HCT116 (cell line): ENCODE results near the gene TXNDC11. TPM values are rescaled to one million over a fixed set of nuclear protein-coding genes. Genes with fewer than 3 reads are reported as not detected.

Experiments
- ATAC-seq: fragments of 200-7000 bp; cut with Tn5 transposase; 2 replicates; pipeline ENCODE4 v1.9.1; 2020; ENCODE audit warnings: mild to moderate bottlenecking, moderate library complexity
- BruUV-seq: library from RNA; stranded (reverse); fragments of 400-500 nt; replicated peaks from 2 replicates; lab custom pipeline; 2021; lab: Mats Ljungman, UMichigan
- CTCF ChIA-PET: fragments of 300-600 bp; sonication (Branson Sonifier 250); formaldehyde crosslinking; loops from one replicate; lab custom pipeline; 2021; ENCODE audit warnings: antibody characterized with exemption; lab: Charles Lee
- POLR2A ChIA-PET: fragments of 300-600, 350-600 bp; sonication (Branson Sonifier 250); formaldehyde crosslinking; loops from one replicate; lab custom pipeline; 2021; ENCODE audit warnings: antibody characterized with exemption; lab: Charles Lee
- RAD21 ChIA-PET, 2 experiments: fragments of 300-600 bp; sonication (Branson Sonifier 250); formaldehyde crosslinking; loops; one replicate each; lab custom pipeline; 2023; ENCODE audit warnings: low total read pairs in 2 of 2; ENCODE audit not compliant: uncharacterized antibody in 2 of 2, unreplicated experiment in 2 of 2, low non-redundant PET in 1 of 2; lab: Charles Lee
- DNase-seq: peaks from one replicate; pipeline ENCODE4 v3.0.0-alpha.2; 2010; ENCODE audit warnings: low read depth, low spot score
- H2AFZ ChIP-seq: fragments of 200-600 bp; shearing (Covaris generic), sonication (generic); 2 replicates; pipeline ENCODE4 v1.6.1; 2017; ENCODE audit warnings: low read depth, mixed run types, mixed read lengths, antibody characterized with exemption, low read length; ENCODE audit not compliant: poor library complexity, severe bottlenecking
- H3K27ac ChIP-seq: 2 replicates; pipeline ENCODE4 v1.5.1; 2012; ENCODE audit warnings: low read depth, low read length
- H3K27me3 ChIP-seq: fragments of 200-600 bp; sonication (generic); 2 replicates; pipeline ENCODE4 v1.6.1; 2016; ENCODE audit warnings: mixed run types, low read length, mixed read lengths; ENCODE audit not compliant: insufficient read depth
- H3K36me3 ChIP-seq, 2 experiments: fragments of 200-500 bp in 1 of 2; fragments of 200-600 bp in 1 of 2; sonication (Bioruptor generic) in 1 of 2; sonication (generic) in 1 of 2; 2 replicates each; pipeline versions ENCODE4 v1.5.1 to v1.6.1; 2014 to 2016; ENCODE audit warnings: low read length in 2 of 2, inconsistent platforms in 1 of 2, mixed read lengths in 1 of 2, mixed run types in 1 of 2; ENCODE audit not compliant: insufficient read depth in 2 of 2, control insufficient read depth in 1 of 2
- H3K4me1 ChIP-seq, 2 experiments: fragments of 200-600 bp in 1 of 2; sonication (generic) in 1 of 2; 2 replicates each; pipeline versions ENCODE4 v1.5.1 to v1.6.1; 2012 to 2017; ENCODE audit warnings: low read length in 2 of 2, inconsistent platforms in 1 of 2, mild to moderate bottlenecking in 1 of 2, mixed read lengths in 1 of 2, mixed run types in 1 of 2, moderate library complexity in 1 of 2; ENCODE audit not compliant: insufficient read depth in 2 of 2, control insufficient read depth in 1 of 2
- H3K4me2 ChIP-seq: fragments of 200-600 bp; sonication (generic); 2 replicates; pipeline ENCODE4 v1.6.1; 2017; ENCODE audit warnings: mixed run types, low read length, mixed read lengths
- H3K4me3 ChIP-seq, 2 experiments: fragments of 200-600 bp in 1 of 2; sonication (generic) in 1 of 2; replicated peaks in 1 of 2; 2 replicates each; pipeline ENCODE4 v1.5.1; 2011 to 2016; ENCODE audit warnings: low read length in 2 of 2, control low read depth in 1 of 2, low read depth in 1 of 2, mild to moderate bottlenecking in 1 of 2, mixed read lengths in 1 of 2, mixed run types in 1 of 2
- H3K79me2 ChIP-seq: fragments of 200-600 bp; sonication (generic); 2 replicates; pipeline ENCODE4 v1.6.1; 2017; ENCODE audit warnings: mild to moderate bottlenecking, mixed run types, low read length, moderate library complexity, mixed read lengths; ENCODE audit not compliant: insufficient read depth
- H3K9ac ChIP-seq: fragments of 200-600 bp; sonication (generic); 2 replicates; pipeline ENCODE4 v1.6.1; 2016; ENCODE audit warnings: low read length, mixed read lengths
- H3K9me2 ChIP-seq: fragments of 200-600 bp; sonication (generic), shearing (Covaris generic); 2 replicates; pipeline ENCODE4 v1.6.1; 2017; ENCODE audit warnings: mixed run types, mild to moderate bottlenecking, moderate library complexity; ENCODE audit not compliant: insufficient read depth
- H3K9me3 ChIP-seq, 2 experiments: fragments of 200-500 bp in 1 of 2; fragments of 200-600 bp in 1 of 2; sonication (Bioruptor generic) in 1 of 2; sonication (generic) in 1 of 2; 2 replicates each; pipeline ENCODE4 v1.6.1; 2014 to 2017; ENCODE audit warnings: low read length in 2 of 2, mixed read lengths in 2 of 2, inconsistent platforms in 1 of 2, low read depth in 1 of 2, mild to moderate bottlenecking in 1 of 2, mixed run types in 1 of 2, moderate library complexity in 1 of 2; ENCODE audit not compliant: control insufficient read depth in 1 of 2, insufficient read depth in 1 of 2
- H4K20me1 ChIP-seq: fragments of 200-600 bp; sonication (generic), shearing (Covaris generic); 2 replicates; pipeline ENCODE4 v1.6.1; 2017; ENCODE audit warnings: mixed run types, mild to moderate bottlenecking, moderate library complexity; ENCODE audit not compliant: insufficient read depth
- SIN3A ChIP-seq: IDR thresholded peaks from 2 replicates; pipeline ENCODE4 v1.6.1; 2012; ENCODE audit warnings: low read depth
- SRF ChIP-seq: IDR thresholded peaks from 2 replicates; pipeline ENCODE4 v1.6.1; 2012; ENCODE audit warnings: low read depth
- ZBTB33 ChIP-seq: IDR thresholded peaks from 2 replicates; pipeline ENCODE4 v1.6.1; 2011; ENCODE audit warnings: mild to moderate bottlenecking, low read length, moderate library complexity; ENCODE audit not compliant: insufficient replicate concordance; ENCODE audit errors: extremely low read depth
- intact Hi-C: fragments of 100-400 bp; cut with micrococcal nuclease; formaldehyde crosslinking; loops from 2 replicates; pipeline ENCODE4 v1.10.0; 2022
- total RNA-seq: library from RNA; stranded (reverse); gene quantifications from one replicate; pipeline ENCODE4 v1.2.1, GENCODE V29; 2021; ENCODE audit not compliant: unreplicated experiment

TXNDC11 gene
- total RNA-seq, 1 experiment from 2014 or later, result 26.8 TPM

- Histone ChIP-seq H3K27ac (no peak overlapping the region), H3K4me3 (no peak overlapping the region), H3K36me3 (peaks cover 18 to 21% of the 10 kb centered on the region in 2 experiments; a peak in 3 of 4 replicates), H3K9ac (no peak overlapping the region), H3K9me3 (no peaks in the 10 kb centered on the region), H2AFZ (no peak overlapping the region), H3K4me2 (no peak overlapping the region), H4K20me1 (no peaks in the 10 kb centered on the region), H3K4me1 (peaks cover 14 to 19% of the 10 kb centered on the region in 2 experiments; a peak in 2 of 4 replicates), H3K79me2 (no peaks in the 10 kb centered on the region), H3K9me2 (no peaks in the 10 kb centered on the region), H3K27me3 (no peaks in the 10 kb centered on the region)
- DNase-seq, result no peak
- ChIA-PET CTCF (interaction anchor here (0.7 kb wide), 1 partner anchor 150 kb away, joined by 3 read pairs; no protein-coding TSS in a partner anchor), POLR2A (no interaction called here), RAD21 (no interaction called here)
- intact Hi-C loops, result no loop called here
- ATAC-seq, result no peak
- no peak for TF ChIP-seq SRF
- no TSS peak for BruUV-seq
These were observed 61.1 kb downstream of the TXNDC11 start for GRCh38 chr16:11681556-11681955.

- no peak for DNase-seq
- intact Hi-C loops, result no loop called here
- no peaks in the 10 kb centered on the region for H4K20me1 ChIP-seq
- no peak overlapping the region for H3K27ac ChIP-seq
- TF ChIP-seq ZBTB33, result no peak
- TF ChIP-seq SRF, result no peak
- TF ChIP-seq SIN3A, result no peak
- RAD21 ChIA-PET, result no interaction called here
- no TSS peak for BruUV-seq
- H3K4me3 ChIP-seq, result no peak overlapping the region
- H3K4me1 ChIP-seq, result peaks cover 25 to 32% of the 10 kb centered on the region in 2 experiments
- no peak for ATAC-seq
- H3K9me3 ChIP-seq, result no peaks in the 10 kb centered on the region
- CTCF ChIA-PET, result no interaction called here
- peaks cover 14 to 15% of the 10 kb centered on the region in 2 experiments; a peak in 3 of 4 replicates for H3K36me3 ChIP-seq
- no peaks in the 10 kb centered on the region for H3K27me3 ChIP-seq
- H3K9ac ChIP-seq, result no peak overlapping the region
- POLR2A ChIA-PET, result no interaction called here
- H3K79me2 ChIP-seq, result no peaks in the 10 kb centered on the region
- no peak overlapping the region for H2AFZ ChIP-seq
- no peak overlapping the region for H3K4me2 ChIP-seq
- H3K9me2 ChIP-seq, result no peaks in the 10 kb centered on the region
These were observed 62.4 kb downstream of the TXNDC11 start for GRCh38 chr16:11679941-11680911.
